Nephron progenitor cell (in vitro differentiated cells): ENCODE results near the gene MAP4K2.

ENCODE experiments used
- DNase-seq: peaks from one replicate; pipeline ENCODE4 v3.0.0; 2021
- H3K27ac Mint-ChIP-seq: 2 replicates; pipeline ENCODE4 v1.8.0; 2021; ENCODE audit warnings: mild to moderate bottlenecking, moderate library complexity, mixed read lengths
- H3K27me3 Mint-ChIP-seq: 2 replicates; pipeline ENCODE4 v1.8.0; 2021; ENCODE audit warnings: mild to moderate bottlenecking, low read depth, mixed read lengths; ENCODE audit not compliant: poor library complexity
- H3K36me3 Mint-ChIP-seq: 2 replicates; pipeline ENCODE4 v1.8.0; 2021; ENCODE audit warnings: low read depth, mixed read lengths
- H3K4me1 Mint-ChIP-seq: 2 replicates; pipeline ENCODE4 v1.8.0; 2021; ENCODE audit warnings: mixed read lengths
- H3K4me3 Mint-ChIP-seq: 2 replicates; pipeline ENCODE4 v1.8.0; 2021; ENCODE audit warnings: mild to moderate bottlenecking, moderate library complexity, mixed read lengths
- H3K9me3 Mint-ChIP-seq: 2 replicates; pipeline ENCODE4 v1.8.0; 2021; ENCODE audit warnings: mild to moderate bottlenecking, moderate library complexity, mixed read lengths
- TF ChIP-seq, protein P1 (sequence below): fragments of 200-600 bp; sonication (generic); IDR thresholded peaks from 2 replicates; pipeline ENCODE4 v1.5.0; 2021; ENCODE audit warnings: antibody characterized with exemption

MAP4K2 gene

GRCh38 chr11:64843686-64844329 lies 40.8 kb upstream of the MAP4K2 start:
- H3K27me3 Mint-ChIP-seq: peaks cover 10% of the 10 kb centered on the region
- H3K27ac Mint-ChIP-seq: no peak overlapping the region
- peaks cover 30% of the 10 kb centered on the region for H3K4me1 Mint-ChIP-seq
- TF ChIP-seq, protein P1, sequence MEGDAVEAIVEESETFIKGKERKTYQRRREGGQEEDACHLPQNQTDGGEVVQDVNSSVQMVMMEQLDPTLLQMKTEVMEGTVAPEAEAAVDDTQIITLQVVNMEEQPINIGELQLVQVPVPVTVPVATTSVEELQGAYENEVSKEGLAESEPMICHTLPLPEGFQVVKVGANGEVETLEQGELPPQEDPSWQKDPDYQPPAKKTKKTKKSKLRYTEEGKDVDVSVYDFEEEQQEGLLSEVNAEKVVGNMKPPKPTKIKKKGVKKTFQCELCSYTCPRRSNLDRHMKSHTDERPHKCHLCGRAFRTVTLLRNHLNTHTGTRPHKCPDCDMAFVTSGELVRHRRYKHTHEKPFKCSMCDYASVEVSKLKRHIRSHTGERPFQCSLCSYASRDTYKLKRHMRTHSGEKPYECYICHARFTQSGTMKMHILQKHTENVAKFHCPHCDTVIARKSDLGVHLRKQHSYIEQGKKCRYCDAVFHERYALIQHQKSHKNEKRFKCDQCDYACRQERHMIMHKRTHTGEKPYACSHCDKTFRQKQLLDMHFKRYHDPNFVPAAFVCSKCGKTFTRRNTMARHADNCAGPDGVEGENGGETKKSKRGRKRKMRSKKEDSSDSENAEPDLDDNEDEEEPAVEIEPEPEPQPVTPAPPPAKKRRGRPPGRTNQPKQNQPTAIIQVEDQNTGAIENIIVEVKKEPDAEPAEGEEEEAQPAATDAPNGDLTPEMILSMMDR: no peak
- no peaks in the 10 kb centered on the region for H3K36me3 Mint-ChIP-seq
- no peaks in the 10 kb centered on the region for H3K9me3 Mint-ChIP-seq
- no peak for DNase-seq
- H3K4me3 Mint-ChIP-seq: peak overlapping the region; percentile 86

GRCh38 chr11:64842851-64843685 lies 40.1 kb upstream of the MAP4K2 start:
- Mint-ChIP-seq H3K27me3 (peaks cover 10% of the 10 kb centered on the region), H3K4me3 (peak overlapping the region; percentile 86), H3K9me3 (no peaks in the 10 kb centered on the region), H3K27ac (no peak overlapping the region), H3K36me3 (no peaks in the 10 kb centered on the region), H3K4me1 (peaks cover 25% of the 10 kb centered on the region)
- DNase-seq: no peak
- TF ChIP-seq, protein P1: no peak

- Mint-ChIP-seq H3K9me3 (no peaks in the 10 kb centered on the region), H3K4me3 (no peak overlapping the region), H3K27ac (no peak overlapping the region), H3K4me1 (peaks cover 25% of the 10 kb centered on the region), H3K36me3 (no peaks in the 10 kb centered on the region), H3K27me3 (peaks cover 10% of the 10 kb centered on the region)
- TF ChIP-seq, protein P1: no peak
- no peak for DNase-seq
Observed at GRCh38 chr11:64842366-64842759, 39.3 kb upstream of the MAP4K2 start.

DNA sequence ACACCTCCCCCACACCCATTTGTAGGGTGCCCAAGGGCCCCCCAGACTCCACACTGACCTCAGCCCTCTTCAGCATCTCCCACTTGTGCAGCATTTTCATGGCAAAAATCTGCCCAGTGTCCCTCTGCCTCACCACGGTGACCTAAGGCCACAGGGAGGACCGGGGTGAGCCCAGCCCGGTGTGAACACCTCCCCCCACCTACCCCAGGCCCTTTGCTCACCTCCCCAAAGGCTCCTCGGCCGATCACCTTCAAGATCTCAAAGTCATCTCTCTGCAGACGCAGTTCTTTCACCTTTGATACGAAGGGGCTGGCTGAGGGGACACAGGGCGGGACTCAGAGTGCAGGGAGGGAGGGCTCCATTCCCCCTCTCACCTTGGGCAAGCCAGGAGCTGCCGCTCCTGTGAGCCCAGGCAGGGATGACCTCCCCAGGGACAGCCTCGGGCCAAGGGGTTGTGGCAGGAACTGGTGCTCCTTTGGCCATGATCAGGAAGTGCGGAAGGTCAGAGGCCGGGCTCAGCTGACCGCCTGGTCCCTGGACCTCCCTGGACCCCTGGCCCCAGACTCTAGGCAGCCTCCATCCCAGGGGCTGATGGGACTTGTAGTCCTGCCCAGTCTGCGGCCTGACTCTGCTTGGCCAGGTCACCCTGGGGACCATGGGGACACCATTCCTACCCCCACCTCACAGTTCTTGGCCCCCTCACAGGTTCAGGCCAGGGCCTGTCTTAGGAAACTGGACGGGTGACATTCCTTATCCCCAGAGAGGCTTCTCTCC lies 38.8 kb upstream of the MAP4K2 start:
- TF ChIP-seq, protein P1: no peak
- H3K36me3 Mint-ChIP-seq: no peaks in the 10 kb centered on the region
- no peak overlapping the region for H3K4me3 Mint-ChIP-seq
- no peak overlapping the region for H3K27ac Mint-ChIP-seq
- peaks cover 25% of the 10 kb centered on the region for H3K4me1 Mint-ChIP-seq
- peak; percentile 41 for DNase-seq
- H3K9me3 Mint-ChIP-seq: no peaks in the 10 kb centered on the region
- H3K27me3 Mint-ChIP-seq: peaks cover 10% of the 10 kb centered on the region

DNA sequence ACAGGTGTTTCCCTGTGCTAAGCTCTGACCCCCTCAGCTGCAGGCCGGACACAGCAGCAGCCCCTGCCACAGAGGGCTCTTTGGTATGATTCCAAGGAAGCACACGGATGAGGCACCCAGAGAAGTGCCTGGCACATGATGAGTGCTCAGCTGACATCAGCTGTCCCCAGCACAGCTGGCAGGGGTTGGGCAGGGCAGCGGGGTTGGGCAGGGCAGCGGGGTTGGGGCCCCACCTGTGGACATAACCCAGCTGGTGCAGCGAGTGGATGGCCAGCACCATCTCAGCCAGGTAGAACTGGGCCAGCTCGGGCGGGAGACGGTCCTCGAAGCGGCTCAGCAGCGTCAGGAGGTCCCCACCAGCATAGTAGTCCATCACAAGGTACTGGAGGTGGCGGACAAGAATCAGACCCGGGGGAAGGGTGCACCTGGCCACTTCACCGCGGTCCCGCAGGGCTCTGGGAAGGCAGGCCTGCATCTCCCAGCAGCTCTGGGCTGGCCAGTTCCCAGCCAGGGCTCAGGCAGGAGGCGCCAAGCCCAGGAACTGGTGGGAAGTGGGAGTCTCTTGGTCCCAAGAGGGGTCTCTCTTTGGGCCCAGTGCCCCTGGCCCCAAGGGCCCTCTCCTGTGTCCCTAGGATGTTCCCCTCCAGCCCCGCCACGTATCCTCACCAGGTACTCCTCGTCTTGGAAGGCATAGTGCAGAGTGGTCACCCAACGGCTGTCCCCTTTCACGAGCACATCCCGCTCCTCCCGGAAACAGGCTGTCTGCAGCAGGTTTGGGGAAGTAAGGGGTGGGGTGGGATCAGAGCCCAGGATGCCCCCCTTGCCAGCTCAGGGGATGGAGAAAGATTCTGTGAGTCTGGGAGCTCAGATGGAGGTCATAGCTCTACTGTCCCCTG lies 37.1 kb upstream of the MAP4K2 start:
- Mint-ChIP-seq H3K27me3 (peaks cover 7% of the 10 kb centered on the region), H3K27ac (no peak overlapping the region), H3K36me3 (no peaks in the 10 kb centered on the region), H3K9me3 (no peaks in the 10 kb centered on the region), H3K4me3 (no peak overlapping the region), H3K4me1 (peaks cover 25% of the 10 kb centered on the region)
- TF ChIP-seq, protein P1: no peak
- no peak for DNase-seq
